Measurements from ENCODE around the gene ANXA10.

The ANXA10 gene

DNA sequence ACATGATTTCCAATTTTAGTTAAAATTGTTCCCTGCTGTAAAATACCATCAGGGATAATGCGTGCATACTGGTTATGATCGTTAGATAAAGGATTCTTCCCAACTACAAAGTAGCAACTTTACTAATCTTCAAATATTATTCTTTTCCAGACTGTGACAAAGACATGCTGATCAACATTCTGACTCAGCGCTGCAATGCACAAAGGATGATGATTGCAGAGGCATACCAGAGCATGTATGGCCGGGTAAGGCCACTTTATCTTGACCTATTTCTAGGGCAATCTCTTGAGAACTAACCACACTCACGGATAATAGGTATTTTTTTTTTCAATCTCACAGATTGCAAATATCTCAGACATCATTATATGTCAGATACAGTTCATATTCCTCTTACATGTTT, 47.0 kb downstream of the ANXA10 start:
- no peaks in the 10 kb centered on the region for H3F3A ChIP-seq (ENCODE audit: insufficient read depth, low read length)
- no peak overlapping the region for H3K4me2 ChIP-seq (ENCODE audit: low read length)
- H3K27ac ChIP-seq (ENCODE audit: low read depth, low read length, poor library complexity, severe bottlenecking) = no peak overlapping the region
- no peak overlapping the region for H3K9ac ChIP-seq (ENCODE audit: low read length)
- TF ChIP-seq EZH2 (IDR thresholded peaks at IDR 0.05; ENCODE audit: borderline replicate concordance, low read length) = no peak
- TF ChIP-seq, protein P1, sequence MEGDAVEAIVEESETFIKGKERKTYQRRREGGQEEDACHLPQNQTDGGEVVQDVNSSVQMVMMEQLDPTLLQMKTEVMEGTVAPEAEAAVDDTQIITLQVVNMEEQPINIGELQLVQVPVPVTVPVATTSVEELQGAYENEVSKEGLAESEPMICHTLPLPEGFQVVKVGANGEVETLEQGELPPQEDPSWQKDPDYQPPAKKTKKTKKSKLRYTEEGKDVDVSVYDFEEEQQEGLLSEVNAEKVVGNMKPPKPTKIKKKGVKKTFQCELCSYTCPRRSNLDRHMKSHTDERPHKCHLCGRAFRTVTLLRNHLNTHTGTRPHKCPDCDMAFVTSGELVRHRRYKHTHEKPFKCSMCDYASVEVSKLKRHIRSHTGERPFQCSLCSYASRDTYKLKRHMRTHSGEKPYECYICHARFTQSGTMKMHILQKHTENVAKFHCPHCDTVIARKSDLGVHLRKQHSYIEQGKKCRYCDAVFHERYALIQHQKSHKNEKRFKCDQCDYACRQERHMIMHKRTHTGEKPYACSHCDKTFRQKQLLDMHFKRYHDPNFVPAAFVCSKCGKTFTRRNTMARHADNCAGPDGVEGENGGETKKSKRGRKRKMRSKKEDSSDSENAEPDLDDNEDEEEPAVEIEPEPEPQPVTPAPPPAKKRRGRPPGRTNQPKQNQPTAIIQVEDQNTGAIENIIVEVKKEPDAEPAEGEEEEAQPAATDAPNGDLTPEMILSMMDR (IDR thresholded peaks at IDR 0.05; ENCODE audit: low read length) = no peak
- H3K79me2 ChIP-seq (ENCODE audit: insufficient read depth, low read length) = no peaks in the 10 kb centered on the region
- no peak overlapping the region for H3K4me3 ChIP-seq (ENCODE audit: low read depth, low read length, poor library complexity, severe bottlenecking)
- H2AFZ ChIP-seq (ENCODE audit: low read length) = no peak overlapping the region
- H3K9me3 ChIP-seq (ENCODE audit: low read length) = no peaks in the 10 kb centered on the region
- no peaks in the 10 kb centered on the region for H3K36me3 ChIP-seq (ENCODE audit: insufficient read depth, low read length)
- no peaks in the 10 kb centered on the region for H3K27me3 ChIP-seq (ENCODE audit: insufficient read depth, low read length)
- H3K4me1 ChIP-seq (ENCODE audit: insufficient read depth, low read length, severe bottlenecking) = no peaks in the 10 kb centered on the region
- no peaks in the 10 kb centered on the region for H3K9me2 ChIP-seq (ENCODE audit: low read depth, low read length)
- H4K20me1 ChIP-seq (ENCODE audit: insufficient read depth, low read length) = no peaks in the 10 kb centered on the region

DNA sequence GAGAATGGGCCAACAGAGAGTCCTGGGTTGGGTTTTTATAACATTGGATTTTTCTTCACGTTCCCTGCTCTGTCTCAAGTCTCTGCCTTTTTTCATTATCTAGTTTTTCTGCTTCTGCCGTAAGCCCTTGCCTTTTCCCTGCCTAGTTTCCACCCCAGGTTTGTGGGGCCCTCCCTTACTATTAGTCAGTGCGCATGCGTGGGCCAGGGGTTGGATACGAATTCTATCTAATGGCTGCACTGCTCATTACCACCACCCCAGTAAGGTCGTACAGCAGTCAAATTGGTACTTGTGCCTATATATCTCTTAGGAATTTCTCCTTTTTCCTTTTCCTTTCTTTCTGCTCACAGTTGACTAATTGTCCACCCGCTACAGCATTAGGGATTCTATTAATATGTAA, 49.4 kb downstream of the ANXA10 start:
- H3K9ac ChIP-seq (ENCODE audit: low read length) = no peak overlapping the region
- TF ChIP-seq, protein P1 (IDR thresholded peaks at IDR 0.05; ENCODE audit: low read length) = no peak
- no peak for TF ChIP-seq EZH2 (IDR thresholded peaks at IDR 0.05; ENCODE audit: borderline replicate concordance, low read length)

DNA sequence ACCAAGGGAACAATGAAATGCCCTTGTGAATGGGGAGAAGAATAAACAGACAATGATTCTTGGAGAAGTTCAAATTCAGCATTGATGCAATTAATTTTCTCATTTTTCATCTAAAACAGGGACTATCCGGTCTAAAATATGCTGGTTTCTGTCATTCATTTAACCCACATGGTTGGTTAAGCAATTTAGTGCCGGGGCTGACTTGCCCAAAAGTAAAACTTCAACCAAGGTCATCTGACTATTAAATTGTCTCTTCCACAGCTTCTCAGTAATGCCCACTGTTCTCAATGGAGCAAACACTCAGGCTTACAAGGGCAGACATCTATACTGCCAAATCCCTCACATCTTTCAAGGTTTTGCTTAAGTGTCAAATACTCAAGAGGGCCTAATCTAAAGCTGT, 51.3 kb downstream of the ANXA10 start:
- H3K36me3 ChIP-seq (ENCODE audit: insufficient read depth, low read length) = no peaks in the 10 kb centered on the region
- H4K20me1 ChIP-seq (ENCODE audit: insufficient read depth, low read length) = no peaks in the 10 kb centered on the region
- H3K4me3 ChIP-seq (ENCODE audit: low read depth, low read length, poor library complexity, severe bottlenecking) = no peak overlapping the region
- no peak for TF ChIP-seq EZH2 (IDR thresholded peaks at IDR 0.05; ENCODE audit: borderline replicate concordance, low read length)
- TF ChIP-seq, protein P1 (IDR thresholded peaks at IDR 0.05; ENCODE audit: low read length) = no peak
- no peaks in the 10 kb centered on the region for H3K9me2 ChIP-seq (ENCODE audit: low read depth, low read length)
- no peaks in the 10 kb centered on the region for H3K27me3 ChIP-seq (ENCODE audit: insufficient read depth, low read length)
- H3K9ac ChIP-seq (ENCODE audit: low read length) = no peak overlapping the region
- no peaks in the 10 kb centered on the region for H3F3A ChIP-seq (ENCODE audit: insufficient read depth, low read length)
- no peaks in the 10 kb centered on the region for H3K9me3 ChIP-seq (ENCODE audit: low read length)
- no peaks in the 10 kb centered on the region for H3K4me1 ChIP-seq (ENCODE audit: insufficient read depth, low read length, severe bottlenecking)
- H3K27ac ChIP-seq (ENCODE audit: low read depth, low read length, poor library complexity, severe bottlenecking) = no peak overlapping the region
- H2AFZ ChIP-seq (ENCODE audit: low read length) = no peak overlapping the region
- no peak overlapping the region for H3K4me2 ChIP-seq (ENCODE audit: low read length)
- H3K79me2 ChIP-seq (ENCODE audit: insufficient read depth, low read length) = no peaks in the 10 kb centered on the region

More for the DNA sequence above, 49.4 kb downstream of the ANXA10 start:
- Histone ChIP-seq H3K9me3 (ENCODE audit: low read length) (no peaks in the 10 kb centered on the region), H4K20me1 (ENCODE audit: insufficient read depth, low read length) (no peaks in the 10 kb centered on the region), H3K27me3 (ENCODE audit: insufficient read depth, low read length) (no peaks in the 10 kb centered on the region), H3K79me2 (ENCODE audit: insufficient read depth, low read length) (no peaks in the 10 kb centered on the region), H3K4me3 (ENCODE audit: low read depth, low read length, poor library complexity, severe bottlenecking) (no peak overlapping the region), H3K4me1 (ENCODE audit: insufficient read depth, low read length, severe bottlenecking) (no peaks in the 10 kb centered on the region), H3K27ac (ENCODE audit: low read depth, low read length, poor library complexity, severe bottlenecking) (no peak overlapping the region), H3K4me2 (ENCODE audit: low read length) (no peak overlapping the region), H2AFZ (ENCODE audit: low read length) (no peak overlapping the region), H3K9me2 (ENCODE audit: low read depth, low read length) (no peaks in the 10 kb centered on the region), H3F3A (ENCODE audit: insufficient read depth, low read length) (no peaks in the 10 kb centered on the region), H3K36me3 (ENCODE audit: insufficient read depth, low read length) (no peaks in the 10 kb centered on the region)

Measured in OCI-LY1 (cell line).